Ovary (tissue), 9 donors: ENCODE results near the gene TTC33. TPM values are rescaled to one million over a fixed set of nuclear protein-coding genes. Genes with fewer than 3 reads are reported as not detected.

Experiments
- DNase-seq, 5 donors: peaks; one replicate each; pipeline ENCODE4 v3.0.0-alpha.2; 2019 to 2020
- H3K27ac ChIP-seq, 2 donors: fragments of 200-600 bp; one replicate each; pipeline versions ENCODE4 v1.5.1 to v1.8.0; 2019 to 2022
- H3K27me3 ChIP-seq: fragments of 200-600 bp; one replicate; pipeline ENCODE4 v1.8.0; 2022
- H3K36me3 ChIP-seq: fragments of 200-600 bp; sonication (generic); one replicate; pipeline ENCODE4 v1.5.1; 2019
- H3K4me1 ChIP-seq: one replicate; pipeline ENCODE4 v1.8.1; 2013; ENCODE audit warnings: mild to moderate bottlenecking, moderate library complexity; ENCODE audit not compliant: insufficient read depth
- H3K4me3 ChIP-seq: fragments of 200-600 bp; sonication (generic); one replicate; pipeline ENCODE4 v1.5.1; 2017
- H3K9me3 ChIP-seq, 2 donors: fragments of 200-600 bp in 1 of 2; sonication (generic) in 1 of 2; one replicate each; pipeline versions ENCODE4 v1.5.1 to v1.8.1; 2013 to 2019; ENCODE audit warnings: mild to moderate bottlenecking in 1 of 2, moderate library complexity in 1 of 2
- CTCF ChIP-seq, 3 donors: fragments of 450-650 bp in 2 of 3; fragments of 200-600 bp in 1 of 3; IDR thresholded peaks; one replicate each; pipeline versions ENCODE4 v1.5.1 to v1.8.0; 2016 to 2022; ENCODE audit warnings: antibody characterized with exemption in 3 of 3, mild to moderate bottlenecking in 1 of 3
- EP300 ChIP-seq: sonication (generic); formaldehyde crosslinking; IDR thresholded peaks from one replicate; pipeline ENCODE4 v1.6.1; 2017; ENCODE audit warnings: antibody characterized with exemption
- POLR2A ChIP-seq: fragments of 450-650 bp; IDR thresholded peaks from one replicate; pipeline ENCODE4 v1.6.1; 2017; ENCODE audit warnings: antibody characterized with exemption, mild to moderate bottlenecking, moderate library complexity
- WGBS, 3 donors: extraction: QIAGEN DNeasy Blood & Tissue Kit in 1 of 3; methylation state at CpG; one replicate each; pipeline versions ENCODE4 v1.1.5 to v1.1.7; 2013 to 2017; 5-methylcytosine and 5-hydroxymethylcytosine counted together
- intact Hi-C, 4 donors: fragments of 100-400 bp; cut with DNase I; formaldehyde crosslinking; loops; one replicate each; pipeline versions ENCODE4 v1.11.0 to v1.15.1; 2022 to 2023
- polyA plus RNA-seq, 2 donors: library from polyadenylated mRNA; stranded (reverse); fragments of 200-250 nt in 1 of 2; fragments of 350-450 nt in 1 of 2; fragmentation: Illumina TruSeq in 1 of 2; extraction: RNeasy Lipid Tissue Mini Kit (QIAGEN cat#74804) in 1 of 2; gene quantifications; one replicate each; pipeline ENCODE4 v1.2.3, GENCODE V29; 2013 to 2014
- total RNA-seq, 7 donors: library from RNA; depleted of rRNA in 2 of 7; stranded (reverse); fragments of >200 nt in 2 of 7; fragmentation: NEBNext Ultra II Directional in 3 of 7; extraction: Animal tissue kit (Norgen Biotek cat#: 25700) in 3 of 7; gene quantifications; one replicate each; pipeline versions ENCODE4 v1.1.0 to v1.2.4, GENCODE V29; 2016 to 2023
- donor health status: DM: no; HTN: no; CAD: no; lungs with moderate emphysema.
- donor health status: DM: no; HTN: no; CAD: no.
- donor health status: Bipolar disorder and iron deficiency.
- donor health status: DM: yes; HTN: yes; CAD: no.
- donor health status: DM: no; HTN: no; CAD: no.
- donor health status: DM: yes; HTN: yes; CAD: no.

Gene TTC33
- total and polyA plus RNA-seq, 9 donors, result 10.6 to 26.0 (median 18.8) TPM

GRCh38 chr5:40616781-40617180, 139.0 kb downstream of the TTC33 start:
- Histone ChIP-seq H3K9me3 (no peaks in the 10 kb centered on the region), H3K36me3 (no peaks in the 10 kb centered on the region), H3K4me3 (no peak overlapping the region), H3K27me3 (no peaks in the 10 kb centered on the region), H3K4me1 (no peaks in the 10 kb centered on the region), H3K27ac (no peak overlapping the region)
- TF ChIP-seq POLR2A (no peak), CTCF (IDR thresholded peaks at IDR 0.05) (no peak), EP300 (no peak)
- intact Hi-C loops, result no loop called here
- no peak for DNase-seq
- 78 to 84% (median 84%) methylated on average over 5 of the region's 5 CpGs for WGBS, 3 donors

DNA sequence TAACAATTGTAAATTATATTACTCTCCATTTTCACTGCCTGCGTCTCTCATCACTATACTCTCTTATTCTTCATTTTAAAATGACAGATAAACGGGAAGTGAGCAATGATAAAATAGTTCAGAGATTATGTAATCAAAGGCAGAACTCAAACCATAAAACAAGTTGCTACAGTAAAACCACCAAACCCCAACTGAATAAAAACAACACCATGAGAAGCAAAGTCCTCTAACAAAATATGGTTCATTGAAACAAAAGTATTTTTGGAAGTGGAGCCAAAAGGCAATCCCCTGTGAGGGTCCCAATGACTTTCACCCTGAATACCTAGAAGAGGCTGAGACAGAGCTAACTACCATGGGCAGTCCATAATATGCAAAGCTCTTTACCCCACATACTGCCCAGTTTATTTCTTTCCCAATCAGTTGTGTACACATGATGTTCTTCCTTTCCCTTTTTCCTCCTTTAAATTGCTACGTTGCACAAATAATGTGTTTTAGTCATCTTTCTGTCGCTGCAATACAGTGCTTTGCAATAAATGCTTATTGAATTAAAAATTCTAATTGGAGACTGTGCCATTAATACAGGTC, 140.1 kb downstream of the TTC33 start:
- H3K9me3 ChIP-seq, result no peaks in the 10 kb centered on the region
- H3K27ac ChIP-seq, result no peak overlapping the region
- 62% methylated on average over 4 of the region's 4 CpGs for WGBS, 3 donors
- TF ChIP-seq POLR2A, result no peak
- no peak for TF ChIP-seq CTCF (IDR thresholded peaks at IDR 0.05)
- TF ChIP-seq EP300, result no peak
- intact Hi-C loops, result no loop called here
- H3K27me3 ChIP-seq, result no peaks in the 10 kb centered on the region
- no peak overlapping the region for H3K4me3 ChIP-seq
- H3K4me1 ChIP-seq, result no peaks in the 10 kb centered on the region
- H3K36me3 ChIP-seq, result no peaks in the 10 kb centered on the region
- no peak for DNase-seq

- no peak for TF ChIP-seq EP300
- Histone ChIP-seq H3K9me3 (no peaks in the 10 kb centered on the region), H3K36me3 (no peaks in the 10 kb centered on the region), H3K4me3 (no peak overlapping the region), H3K27ac (no peak overlapping the region), H3K27me3 (no peaks in the 10 kb centered on the region), H3K4me1 (no peaks in the 10 kb centered on the region)
- 54 to 73% (median 72%) methylated on average over 3 of the region's 3 CpGs for WGBS, 3 donors
- intact Hi-C loops, result no loop called here
- DNase-seq, result no peak
Measured at GRCh38 chr5:40614923-40615585, 140.7 kb downstream of the TTC33 start.

DNA sequence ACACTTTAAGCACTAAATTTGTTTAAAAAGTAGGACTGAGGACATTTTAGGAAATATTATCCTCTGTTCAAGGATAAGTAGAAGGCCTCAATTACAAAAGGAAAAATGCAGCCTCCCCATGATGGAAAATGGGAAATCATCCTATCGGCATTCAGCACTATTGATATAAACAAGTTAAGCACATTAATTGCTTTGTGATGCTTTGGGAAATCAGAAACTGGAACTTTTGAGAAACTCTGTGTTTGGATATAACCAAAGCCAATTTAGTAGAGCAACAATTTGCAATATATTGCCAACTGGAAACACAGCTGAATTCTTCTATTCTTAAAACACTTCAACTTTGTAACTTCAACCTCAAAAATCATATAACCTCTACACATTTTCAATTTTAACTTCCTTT, 141.3 kb downstream of the TTC33 start:
- no peaks in the 10 kb centered on the region for H3K4me1 ChIP-seq
- no peak for DNase-seq
- intact Hi-C loops, result no loop called here
- no peaks in the 10 kb centered on the region for H3K9me3 ChIP-seq
- H3K27me3 ChIP-seq, result no peaks in the 10 kb centered on the region
- H3K36me3 ChIP-seq, result no peaks in the 10 kb centered on the region
- 65% methylated on average over 1 of the region's 1 CpG for WGBS, 3 donors
- TF ChIP-seq CTCF (IDR thresholded peaks at IDR 0.05), result no peak
- no peak for TF ChIP-seq POLR2A
- no peak for TF ChIP-seq EP300
- H3K4me3 ChIP-seq, result no peak overlapping the region
- no peak overlapping the region for H3K27ac ChIP-seq

DNA sequence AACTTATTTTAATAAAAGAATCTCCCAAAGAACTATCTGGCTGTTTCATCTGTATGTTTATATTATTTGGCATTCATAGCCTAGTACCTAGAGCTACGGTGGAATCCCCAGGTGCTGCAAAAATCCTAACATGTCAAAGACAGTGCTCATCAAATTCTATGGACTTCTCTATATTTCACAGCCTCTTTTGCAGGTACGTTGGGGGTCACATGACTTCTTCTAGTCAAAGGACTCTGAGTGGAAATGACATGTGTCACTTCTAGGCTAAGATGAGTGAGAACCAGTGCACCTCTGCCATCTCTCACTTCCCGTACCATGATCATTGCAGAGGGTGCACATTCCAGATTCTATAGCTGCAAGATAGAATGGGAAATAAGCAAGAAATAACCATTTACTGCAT, 148.6 kb downstream of the TTC33 start:
- no peak overlapping the region for H3K27ac ChIP-seq
- H3K36me3 ChIP-seq, result no peaks in the 10 kb centered on the region
- no peak overlapping the region for H3K4me3 ChIP-seq
- no peaks in the 10 kb centered on the region for H3K9me3 ChIP-seq
- no peaks in the 10 kb centered on the region for H3K27me3 ChIP-seq
- no peaks in the 10 kb centered on the region for H3K4me1 ChIP-seq
- intact Hi-C loops, result no loop called here
- no peak for DNase-seq
- 83 to 89% (median 86%) methylated on average over 3 of the region's 3 CpGs for WGBS, 3 donors
- TF ChIP-seq POLR2A (no peak), EP300 (no peak), CTCF (IDR thresholded peaks at IDR 0.05) (no peak)
